Activated gamma-delta T cell (primary cell): Measurements from ENCODE around the gene CTSZ.
"Not testable (repeated sequence)": the region's sequence is repeated elsewhere in the genome, so short reads cannot be mapped to it uniquely, and the experiment has no call there.

Experiments
- DNase-seq: peaks from one replicate; lab custom pipeline; 2025; lab: John Stamatoyannopoulos, UW

CTSZ gene

GRCh38 chr20:58996226-58996611 lies 10.8 kb downstream of the CTSZ start:
- DNase-seq, result no peak

- no peak for DNase-seq
These were observed 11.4 kb downstream of the CTSZ start for GRCh38 chr20:58995461-58996225.

GRCh38 chr20:58994390-58995159 lies 12.5 kb downstream of the CTSZ start:
- no peak for DNase-seq

GRCh38 chr20:58993332-58994248 lies 13.5 kb downstream of the CTSZ start:
- no peak for DNase-seq

GRCh38 chr20:58992911-58993310 lies 14.1 kb downstream of the CTSZ start:
- no peak for DNase-seq

- no peak for DNase-seq
These were observed 15.3 kb downstream of the CTSZ start for GRCh38 chr20:58991715-58992114.

- DNase-seq, result no peak
These were observed 16.2 kb downstream of the CTSZ start for GRCh38 chr20:58990651-58991445.

GRCh38 chr20:58989196-58989595 lies 17.9 kb downstream of the CTSZ start:
- no peak for DNase-seq

- DNase-seq, result no peak
These were observed 18.5 kb downstream of the CTSZ start for GRCh38 chr20:58988565-58988882.

- no peak for DNase-seq
These were observed 19.1 kb downstream of the CTSZ start for GRCh38 chr20:58987790-58988564.

GRCh38 chr20:58986968-58987517 lies 20.0 kb downstream of the CTSZ start:
- no peak for DNase-seq

GRCh38 chr20:58986286-58986967 lies 20.6 kb downstream of the CTSZ start:
- DNase-seq, result no peak

- DNase-seq, result no peak
These were observed 21.4 kb downstream of the CTSZ start for GRCh38 chr20:58985656-58986055.

GRCh38 chr20:58984691-58985090 lies 22.4 kb downstream of the CTSZ start:
- DNase-seq, result no peak

GRCh38 chr20:58983115-58983468 lies 24.0 kb downstream of the CTSZ start:
- not testable (repeated sequence) for DNase-seq

- no peak for DNase-seq
These were observed 24.5 kb downstream of the CTSZ start for GRCh38 chr20:58982406-58983114.

- DNase-seq, result no peak
These were observed 25.3 kb downstream of the CTSZ start for GRCh38 chr20:58981628-58982364.
